Activated CD8-positive, alpha-beta memory T cell treated with anti-CD3 and anti-CD28 coated beads for 36 hours (primary cell): ENCODE results near the gene ANXA2R. TPM values are rescaled to one million over a fixed set of nuclear protein-coding genes. Genes with fewer than 3 reads are reported as not detected.
"Not testable (repeated sequence)": the region's sequence is repeated elsewhere in the genome, so short reads cannot be mapped to it uniquely, and the experiment has no call there.

Experiments used
- CTCF ChIA-PET: fragments of 350-600 bp; sonication (Branson Sonifier 250); formaldehyde crosslinking; loops from one replicate; lab custom pipeline; 2021; ENCODE audit warnings: antibody characterized with exemption; lab: Charles Lee
- POLR2A ChIA-PET: fragments of 350-600 bp; sonication (Branson Sonifier 250); formaldehyde crosslinking; loops from one replicate; lab custom pipeline; 2021; ENCODE audit warnings: antibody characterized with exemption; lab: Charles Lee
- total RNA-seq, 2 experiments: library from RNA; stranded (reverse); gene quantifications; one replicate each; pipeline ENCODE4 v1.2.3, GENCODE V29; 2021

The ANXA2R gene
- total RNA-seq, 2 experiments from 2014 or later: 1.4 to 1.9 TPM

DNA sequence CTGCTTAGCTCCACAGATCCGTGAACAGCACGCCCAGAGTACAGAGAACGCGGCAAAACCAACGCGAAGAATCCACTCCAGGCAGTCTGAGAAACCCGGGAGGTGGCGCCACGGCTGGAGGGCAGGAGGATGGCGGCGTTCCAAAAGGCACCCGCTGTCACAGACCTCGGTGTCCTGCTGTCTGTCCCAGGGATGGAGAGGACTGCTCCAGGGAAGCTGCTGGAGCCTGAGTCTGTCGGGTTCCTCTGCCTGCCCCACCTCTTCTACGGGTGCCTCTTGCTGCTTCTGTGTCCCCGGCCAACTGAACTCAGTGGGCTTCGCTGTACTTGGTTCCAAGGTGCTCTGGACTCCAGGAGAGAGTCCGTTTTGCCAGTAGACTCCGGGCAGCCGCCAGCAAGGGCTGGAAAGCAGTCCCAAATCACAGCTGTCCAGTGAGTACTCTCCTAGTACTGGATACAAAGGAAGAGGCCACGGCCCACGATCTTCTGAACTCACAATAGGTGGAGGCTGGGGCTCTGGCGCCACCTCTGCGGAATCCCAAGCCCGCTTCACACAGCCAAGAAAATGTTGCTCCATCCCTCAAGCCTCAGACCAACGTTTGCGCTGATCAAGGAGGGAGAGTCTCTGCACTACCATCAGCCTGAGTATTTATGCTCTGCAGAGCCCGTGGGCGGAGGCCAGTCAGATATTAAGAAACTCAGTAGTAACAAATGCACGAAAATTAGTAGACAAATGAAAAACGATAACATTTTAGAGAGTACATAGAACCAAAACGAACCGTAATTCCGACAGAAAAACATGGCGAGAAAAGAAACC lies 440 bp downstream of the ANXA2R start:
- CTCF ChIA-PET: interaction anchor here (0.7 to 8.7 kb wide), 8 partner anchors 20 to 90 kb away, joined by 4 to 100 read pairs (median 6); no protein-coding TSS in a partner anchor
- POLR2A ChIA-PET: interaction anchor here (0.8 to 6.5 kb wide), 5 partner anchors 21 to 90 kb away, joined by 3 to 71 read pairs (median 7); partner anchors contain the start of gene ZNF131

DNA sequence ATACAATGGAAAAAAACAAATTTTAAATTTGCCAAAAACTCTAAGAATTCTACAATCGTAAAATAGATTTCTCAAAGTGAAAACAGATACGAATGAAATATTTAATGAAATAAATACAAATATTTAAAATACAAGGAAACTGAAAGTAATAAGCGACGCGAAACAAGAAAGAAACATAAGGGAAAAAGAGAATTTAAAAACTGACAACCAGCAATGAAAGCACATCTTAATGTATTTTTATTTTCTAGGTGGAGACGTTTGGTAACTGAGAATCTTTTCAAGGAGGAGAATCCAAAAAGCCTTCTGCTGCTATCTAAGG lies 1.0 kb downstream of the ANXA2R start:
- POLR2A ChIA-PET: interaction anchor here (0.8 to 6.5 kb wide), 4 partner anchors 21 to 45 kb away, joined by 3 to 71 read pairs (median 8); no protein-coding TSS in a partner anchor
- CTCF ChIA-PET: interaction anchor here (0.7 to 8.7 kb wide), 8 partner anchors 19 to 89 kb away, joined by 4 to 100 read pairs (median 6); no protein-coding TSS in a partner anchor

DNA sequence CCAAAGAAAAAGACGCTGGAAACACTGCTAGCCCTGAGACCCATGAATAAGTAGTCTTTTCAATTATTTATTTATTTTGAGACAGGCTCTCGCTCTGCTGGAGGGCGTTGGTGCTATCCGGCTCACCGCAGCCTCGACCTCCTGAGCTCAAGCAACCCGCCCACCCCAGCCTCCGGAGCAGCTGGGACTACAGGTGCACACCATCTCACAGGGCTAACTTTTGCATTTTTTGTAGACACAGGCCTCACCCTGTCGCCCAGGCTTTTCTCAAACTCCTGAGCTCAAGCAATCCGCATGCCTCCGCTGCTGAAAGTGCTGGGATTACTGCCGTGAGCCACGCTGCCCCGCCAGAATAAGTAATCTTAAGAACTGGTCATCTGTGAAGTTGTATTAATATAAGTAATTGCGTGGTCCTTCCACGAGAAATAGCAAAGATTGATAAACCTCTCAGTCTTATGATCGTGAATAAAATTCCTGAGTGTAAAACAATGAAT lies 1.6 kb downstream of the ANXA2R start:
- CTCF ChIA-PET: interaction anchor here (0.8 to 8.7 kb wide), 11 partner anchors 18 to 100 kb away, joined by 3 to 100 read pairs (median 6); no protein-coding TSS in a partner anchor
- POLR2A ChIA-PET: interaction anchor here (0.5 to 6.5 kb wide), 8 partner anchors 8 to 92 kb away, joined by 3 to 71 read pairs (median 6); no protein-coding TSS in a partner anchor

DNA sequence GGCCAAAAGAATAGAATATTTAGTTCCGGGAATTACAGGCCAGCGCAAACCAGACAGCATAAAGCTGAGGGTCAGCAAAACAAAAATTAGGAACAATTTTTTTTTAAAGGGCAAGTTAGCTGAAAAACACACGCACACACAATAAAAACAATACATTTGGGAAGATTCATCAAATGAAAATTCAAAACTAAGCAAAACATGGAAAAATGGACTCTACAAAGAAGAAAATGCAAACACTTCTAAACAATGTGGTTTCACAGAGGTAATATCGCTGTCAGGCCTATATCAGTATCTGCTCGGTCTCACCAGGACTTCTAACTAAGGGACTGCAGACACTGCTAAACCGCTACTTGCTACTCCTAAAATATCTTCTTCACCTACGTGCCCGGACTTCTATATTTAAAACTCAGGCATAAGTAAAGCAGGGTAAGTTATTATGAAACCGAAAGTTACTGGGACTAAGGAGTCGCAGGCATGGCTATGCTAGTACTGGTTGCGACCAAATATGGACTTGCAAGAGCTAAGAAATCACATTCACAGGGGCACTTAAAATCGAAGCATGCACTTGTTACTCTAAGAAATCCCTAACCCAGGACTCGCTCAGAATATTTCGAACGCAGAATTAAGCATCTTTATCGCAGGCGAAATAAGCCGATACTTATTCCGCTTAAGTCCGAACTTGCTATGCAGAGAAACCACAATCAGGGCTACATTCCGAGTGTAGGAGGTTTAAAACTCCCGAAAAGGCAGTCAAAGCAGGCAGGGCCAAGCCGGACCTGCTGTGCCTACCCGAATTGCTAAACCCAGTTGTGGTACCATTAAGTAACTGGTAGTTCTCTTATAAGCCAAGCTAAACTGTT lies 2.3 kb downstream of the ANXA2R start:
- CTCF ChIA-PET: interaction anchor here (0.8 to 8.7 kb wide), 10 partner anchors 18 to 100 kb away, joined by 3 to 100 read pairs (median 5); no protein-coding TSS in a partner anchor
- POLR2A ChIA-PET: interaction anchor here (0.6 to 6.5 kb wide), 8 partner anchors 14 to 92 kb away, joined by 3 to 71 read pairs (median 6); no protein-coding TSS in a partner anchor

DNA sequence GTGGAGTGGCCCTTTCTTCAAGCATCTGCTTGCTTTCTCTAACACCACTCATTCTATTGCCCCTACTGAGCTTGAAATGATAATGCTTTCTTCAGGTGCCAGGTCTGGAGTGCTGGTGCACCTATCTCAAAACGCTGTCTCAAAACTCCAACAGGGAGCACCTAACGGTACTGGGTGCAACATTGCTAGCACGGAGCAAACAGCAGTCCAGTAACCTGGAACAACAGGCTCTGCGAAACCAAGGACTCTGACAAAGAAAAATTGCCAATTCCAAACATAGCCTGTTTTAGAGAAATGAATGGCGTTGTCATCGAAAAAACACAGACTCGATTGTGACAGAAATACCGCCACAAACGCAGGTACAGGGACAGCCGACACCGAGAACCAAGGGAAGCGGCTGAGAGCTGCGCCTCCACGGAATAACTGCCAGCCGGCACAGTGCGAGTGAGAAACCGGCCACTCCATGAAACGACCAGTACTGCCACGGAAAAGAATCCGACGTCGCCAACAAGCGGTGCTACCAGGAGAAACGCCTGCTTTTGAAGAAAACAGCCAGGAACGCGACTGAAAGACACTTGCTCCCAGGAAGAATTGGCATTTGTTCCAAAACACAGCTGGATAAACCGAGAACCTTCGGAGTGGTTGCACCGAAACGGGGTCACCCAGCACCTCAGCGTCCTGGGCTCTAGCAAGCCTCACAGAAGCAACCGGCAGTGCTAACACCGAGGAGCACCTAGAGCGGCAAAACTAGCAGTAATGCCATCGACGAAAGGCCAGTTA lies 3.1 kb downstream of the ANXA2R start:
- POLR2A ChIA-PET: interaction anchor here (0.6 to 6.5 kb wide), 6 partner anchors 17 to 85 kb away, joined by 3 to 71 read pairs (median 5); no protein-coding TSS in a partner anchor
- CTCF ChIA-PET: interaction anchor here (0.6 to 8.7 kb wide), 8 partner anchors 17 to 128 kb away, joined by 3 to 100 read pairs (median 4); no protein-coding TSS in a partner anchor

DNA sequence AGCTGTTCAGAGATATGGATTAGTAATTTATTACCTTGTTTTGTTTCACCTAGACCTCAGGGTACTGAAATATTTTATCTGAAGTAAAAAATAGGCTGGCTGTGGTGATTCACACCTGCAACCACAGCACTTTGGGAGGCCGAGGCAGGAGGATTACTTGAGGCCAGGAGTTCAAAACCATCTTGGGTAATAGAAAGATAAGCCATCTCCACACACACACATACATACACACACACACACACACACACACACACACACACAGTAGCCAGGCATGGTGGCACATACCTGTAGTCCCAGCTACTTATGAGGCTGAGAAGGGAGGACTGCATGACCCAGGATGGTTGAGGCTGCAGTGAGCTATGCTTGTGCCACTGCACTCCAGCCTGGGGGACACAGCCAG lies 3.7 kb downstream of the ANXA2R start:
- ChIA-PET POLR2A (interaction anchor here (0.6 to 1.4 kb wide), 4 partner anchors 16 to 85 kb away, joined by 3 to 6 read pairs (median 4); no protein-coding TSS in a partner anchor), CTCF (interaction anchor here (0.6 to 8.7 kb wide), 6 partner anchors 16 to 128 kb away, joined by 3 to 100 read pairs (median 4); no protein-coding TSS in a partner anchor)

DNA sequence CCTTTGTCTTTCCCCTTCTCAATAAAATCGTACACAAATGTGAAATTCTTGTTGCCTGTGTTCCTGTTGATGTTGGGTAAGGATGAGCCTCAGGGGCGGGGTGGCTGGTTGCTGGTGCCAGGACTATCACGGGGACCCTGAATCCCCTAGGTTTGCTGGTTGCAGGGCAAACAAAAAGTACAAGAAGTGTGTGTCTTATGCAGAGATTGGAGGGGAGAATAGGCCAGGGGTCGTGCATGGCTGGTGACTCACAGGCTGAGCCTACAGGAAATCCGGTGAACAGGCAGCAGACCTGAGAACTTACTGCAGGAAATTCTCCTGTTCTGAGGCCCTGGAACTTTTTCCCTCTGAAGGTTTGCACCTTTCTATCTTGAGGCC lies 5.5 kb downstream of the ANXA2R start:
- ChIA-PET POLR2A (no interaction called here), CTCF (no interaction called here)

DNA sequence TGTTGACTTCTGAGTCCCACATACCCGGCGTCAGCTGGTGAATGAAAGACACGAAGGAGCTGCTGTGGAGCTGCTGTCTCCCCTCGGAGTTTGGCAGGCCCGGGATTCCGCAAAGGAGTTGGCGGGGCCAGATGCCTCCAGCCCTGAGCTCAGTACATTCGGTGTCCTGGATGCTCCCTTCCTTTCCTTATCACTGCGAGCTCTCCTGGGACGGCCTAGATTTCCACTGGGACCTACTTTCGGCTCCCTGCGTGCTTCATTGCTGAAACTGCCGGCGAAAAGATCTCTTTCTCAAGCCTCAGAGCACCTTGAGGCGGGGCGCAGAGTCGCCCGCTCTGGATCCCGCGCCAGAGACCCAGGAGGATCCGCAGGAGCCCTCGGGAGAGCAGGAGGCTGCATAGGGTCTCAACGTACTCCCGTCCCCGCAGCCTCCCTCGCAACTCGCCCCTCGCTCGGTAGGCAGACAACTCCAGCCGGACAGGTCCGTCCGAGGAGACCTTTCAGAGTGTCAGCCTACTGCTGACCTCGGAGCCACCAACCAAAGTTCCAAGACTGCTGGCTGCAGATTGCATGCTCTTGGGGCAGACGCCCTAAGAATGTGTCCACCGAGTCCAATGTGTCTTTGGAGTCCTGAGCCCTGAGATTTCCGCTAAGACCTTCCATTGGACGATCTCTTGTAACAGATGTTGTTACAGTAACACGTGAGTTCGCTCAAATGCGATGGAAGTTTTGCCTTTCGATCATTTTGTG lies 6.1 kb downstream of the ANXA2R start:
- ChIA-PET POLR2A (no interaction called here), CTCF (no interaction called here)

DNA sequence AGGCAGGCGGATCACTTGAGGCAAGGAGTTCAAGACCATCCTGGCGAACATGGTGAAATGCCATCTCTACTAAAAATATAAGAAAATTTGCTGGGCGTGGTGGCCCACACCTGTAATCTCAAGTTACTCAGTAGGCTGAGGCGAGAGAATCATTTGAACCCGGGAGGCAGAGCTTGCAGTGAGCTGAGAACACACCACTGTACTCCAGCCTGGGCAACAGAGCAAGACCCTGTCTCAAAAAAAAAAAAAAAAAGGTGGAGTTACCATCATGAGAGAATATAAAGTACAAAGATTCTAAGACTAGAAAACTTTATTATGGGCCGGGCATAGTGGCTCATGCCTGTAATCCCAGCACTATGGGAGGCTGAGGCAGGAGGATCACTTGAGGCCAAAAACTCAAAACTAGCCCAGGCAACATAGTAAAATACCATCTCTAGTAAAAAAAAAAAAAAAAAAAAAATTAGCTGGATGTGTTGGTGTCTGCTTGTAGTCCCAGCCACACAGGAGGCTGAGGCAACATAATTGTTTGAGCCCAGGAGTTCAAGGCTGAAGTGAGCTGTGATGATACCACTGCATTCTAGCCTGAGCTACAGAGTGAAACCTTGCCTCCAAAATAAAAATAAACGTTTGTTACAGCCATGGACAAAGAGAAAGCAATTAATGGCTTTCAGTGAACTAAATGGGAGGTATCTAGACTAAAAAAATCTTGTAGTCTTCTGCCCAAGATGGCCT lies 12.9 kb downstream of the ANXA2R start:
- ChIA-PET CTCF (interaction anchor here (0.6 to 1.1 kb wide), 5 partner anchors 18 to 1213 kb away, joined by 3 to 5 read pairs (median 4); no protein-coding TSS in a partner anchor), POLR2A (no interaction called here)

DNA sequence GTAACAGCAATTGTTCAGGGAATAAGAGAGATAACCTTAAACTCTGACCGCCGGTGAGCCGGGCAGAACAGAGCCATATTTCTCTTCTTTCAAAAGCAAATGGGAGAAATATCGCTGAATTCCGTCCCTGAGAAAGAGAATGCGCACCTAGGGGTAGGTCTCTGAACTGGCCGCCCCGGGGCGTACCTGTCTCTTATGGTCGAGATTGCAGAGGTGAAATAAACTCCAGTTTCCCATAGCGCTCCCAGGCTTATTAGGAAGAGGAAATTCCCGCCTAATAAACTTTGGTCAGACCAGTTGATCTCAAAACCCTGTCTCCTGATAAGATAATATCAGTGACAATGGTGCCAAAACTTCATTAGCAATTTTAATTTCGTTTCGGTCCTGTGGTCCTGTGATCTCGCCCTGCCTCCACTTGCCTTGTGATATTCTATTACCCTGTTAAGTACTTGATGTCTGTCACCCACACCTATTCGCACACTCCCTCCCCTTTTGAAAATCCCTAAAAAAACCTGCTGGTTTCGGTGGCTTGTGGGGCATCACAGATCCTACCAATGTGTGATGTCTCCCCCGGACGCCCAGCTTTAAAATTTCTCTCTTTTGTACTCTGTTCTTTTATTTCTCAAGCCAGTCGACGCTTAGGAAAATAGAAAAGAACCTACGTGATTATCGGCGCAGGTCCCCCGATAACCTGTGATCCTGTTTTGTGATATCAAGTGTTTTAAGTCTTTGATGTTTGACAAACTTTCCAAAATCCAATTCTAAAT lies 14.8 kb downstream of the ANXA2R start:
- POLR2A ChIA-PET: not testable (repeated sequence)
- CTCF ChIA-PET: interaction anchor here (10.1 kb wide), 1 partner anchor 14 kb away, joined by 100 read pairs; the partner anchor contains the start of gene ANXA2R

DNA sequence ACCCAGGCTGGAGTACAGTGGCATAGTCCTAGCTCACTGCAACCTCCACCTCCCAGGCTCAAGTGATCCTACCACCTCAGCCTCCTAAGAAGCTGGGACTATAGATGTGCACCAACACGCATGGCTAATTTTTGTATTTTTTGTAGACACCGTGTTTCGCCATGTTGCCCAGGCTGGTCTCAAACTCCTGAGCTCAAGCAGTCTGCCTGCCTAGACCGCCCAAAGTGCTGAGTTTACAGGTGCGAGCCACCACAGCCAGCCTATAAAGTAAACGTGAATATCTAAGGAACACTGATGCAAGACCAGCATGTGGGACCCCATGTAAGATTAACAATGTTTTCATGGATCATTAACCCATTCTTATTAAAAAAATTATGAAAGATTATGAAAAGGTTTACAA lies 15.9 kb downstream of the ANXA2R start:
- CTCF ChIA-PET: interaction anchor here (10.1 kb wide), 1 partner anchor 16 kb away, joined by 100 read pairs; the partner anchor contains the start of gene ANXA2R

DNA sequence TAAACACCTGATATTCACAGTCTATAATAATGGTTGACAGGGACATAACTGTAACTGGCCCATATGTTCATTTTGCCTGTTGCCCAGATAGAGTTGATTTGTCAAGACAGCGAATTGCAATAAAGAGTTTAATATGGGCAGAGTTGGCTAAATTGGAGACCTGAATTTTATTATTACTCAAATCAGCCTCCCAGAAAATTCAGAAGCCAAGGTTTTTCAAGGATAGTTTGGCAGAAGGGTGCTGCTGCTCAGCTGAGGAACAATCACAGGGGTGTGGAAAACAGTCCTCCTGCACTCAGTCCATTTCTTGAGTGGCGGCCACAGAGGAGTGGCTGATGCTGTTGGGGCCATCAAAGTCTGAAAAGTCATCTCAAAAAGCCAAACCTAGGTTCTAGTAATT lies 19.0 kb downstream of the ANXA2R start:
- CTCF ChIA-PET: interaction anchor here (7.6 to 10.1 kb wide), 2 partner anchors 19 to 27 kb away, joined by 71 to 100 read pairs; partner anchors contain the start of gene ANXA2R

More for the DNA sequence above, 15.9 kb downstream of the ANXA2R start:
- POLR2A ChIA-PET: interaction anchor here (0.7 kb wide), 1 partner anchor 14 kb away, joined by 5 read pairs; no protein-coding TSS in a partner anchor

DNA sequence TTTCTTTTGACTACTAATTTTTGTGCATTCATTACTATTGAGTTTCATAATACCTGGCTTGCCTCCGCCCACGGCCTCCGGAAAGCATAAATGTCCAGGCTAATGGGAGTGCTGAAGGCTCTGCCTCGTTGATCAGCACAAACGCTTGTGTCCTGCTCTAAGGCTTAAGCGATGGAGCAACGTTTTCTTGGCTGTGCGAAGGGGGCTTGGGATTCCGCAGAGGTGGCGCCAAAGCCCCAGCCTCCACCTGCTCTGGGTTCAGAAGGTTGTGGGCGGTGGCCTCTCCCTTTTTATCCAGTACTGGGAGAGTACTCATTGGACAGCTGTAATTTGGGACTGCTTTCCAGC lies 19.7 kb downstream of the ANXA2R start:
- ChIA-PET POLR2A (interaction anchor here (1.0 to 5.9 kb wide), 10 partner anchors 10 to 112 kb away, joined by 3 to 71 read pairs (median 10); partner anchors contain the start of gene ANXA2R), CTCF (interaction anchor here (0.7 to 10.1 kb wide), 8 partner anchors 12 to 111 kb away, joined by 4 to 100 read pairs (median 8); partner anchors contain the start of gene ANXA2R)

More for the DNA sequence above, 19.0 kb downstream of the ANXA2R start:
- POLR2A ChIA-PET: interaction anchor here (1.1 to 5.9 kb wide), 7 partner anchors 12 to 113 kb away, joined by 4 to 71 read pairs (median 13); partner anchors contain the start of gene ANXA2R

DNA sequence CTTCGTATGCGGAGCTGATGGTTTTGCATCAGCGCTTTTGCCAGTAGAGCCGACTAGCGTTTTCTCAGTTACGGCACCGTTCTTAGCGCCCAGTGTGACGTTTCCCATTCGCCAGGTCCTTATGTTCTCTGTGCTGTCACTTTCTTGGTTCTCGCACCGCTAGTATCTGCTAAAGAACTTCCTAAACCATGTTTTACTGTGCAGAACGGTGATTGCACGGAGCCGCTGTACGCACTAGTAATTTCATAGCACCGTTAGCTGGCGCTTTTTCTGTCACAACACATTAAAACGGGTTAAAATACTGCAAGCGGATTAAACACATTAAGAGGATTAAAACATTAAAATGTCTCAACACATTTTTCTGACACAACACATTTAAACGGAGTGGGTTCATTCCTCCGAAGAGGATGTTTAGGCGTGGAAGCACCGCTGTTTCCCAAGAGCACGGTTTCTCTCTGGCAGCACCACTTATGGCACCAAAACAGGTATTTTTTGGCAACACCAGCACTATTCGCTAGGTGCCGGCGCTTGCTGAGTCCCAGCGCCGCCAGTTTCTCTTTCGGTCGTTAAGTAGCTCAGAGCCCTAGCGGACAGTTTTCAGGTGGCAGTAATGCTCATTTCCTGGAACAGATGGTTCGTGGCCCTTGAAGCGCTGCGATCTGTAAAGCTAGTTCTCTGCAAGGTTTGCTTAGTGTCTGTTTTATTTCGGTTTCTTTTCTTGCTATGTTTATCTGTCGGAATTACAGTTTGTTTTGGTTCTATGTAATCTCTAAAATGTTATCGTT lies 20.3 kb downstream of the ANXA2R start:
- CTCF ChIA-PET: interaction anchor here (0.7 to 10.1 kb wide), 11 partner anchors 12 to 111 kb away, joined by 3 to 100 read pairs (median 7); partner anchors contain the start of genes ANXA2R and ZNF131
- POLR2A ChIA-PET: interaction anchor here (0.7 to 5.9 kb wide), 13 partner anchors 10 to 111 kb away, joined by 3 to 71 read pairs (median 6); partner anchors contain the start of gene ANXA2R
